Cerebellar cortex (tissue), 1 donor: ENCODE data around the gene KMT2B.

Source experiments
- DNase-seq: peaks from one replicate; pipeline ENCODE4 v3.0.0-alpha.2; 2015; ENCODE audit warnings: low spot score

Gene KMT2B

GRCh38 chr19:35740423-35741202 lies 22.8 kb downstream of the KMT2B start:
- DNase-seq, result peak; percentile 98

DNA sequence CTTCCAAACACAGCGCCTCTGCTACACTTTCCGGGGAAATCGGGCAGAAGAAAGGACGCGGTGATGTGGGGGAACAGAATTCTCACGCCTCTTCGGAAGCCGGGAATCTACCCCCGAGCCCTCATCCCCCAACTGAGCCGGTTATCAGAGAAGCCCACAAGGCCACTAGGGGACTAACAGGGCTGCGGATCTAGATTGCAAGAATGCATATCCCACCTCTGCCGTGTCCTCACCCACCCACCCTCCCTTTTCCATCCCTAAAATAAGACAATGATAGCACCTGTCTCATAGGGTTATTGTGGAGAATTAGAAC lies 23.4 kb downstream of the KMT2B start:
- no peak for DNase-seq

DNA sequence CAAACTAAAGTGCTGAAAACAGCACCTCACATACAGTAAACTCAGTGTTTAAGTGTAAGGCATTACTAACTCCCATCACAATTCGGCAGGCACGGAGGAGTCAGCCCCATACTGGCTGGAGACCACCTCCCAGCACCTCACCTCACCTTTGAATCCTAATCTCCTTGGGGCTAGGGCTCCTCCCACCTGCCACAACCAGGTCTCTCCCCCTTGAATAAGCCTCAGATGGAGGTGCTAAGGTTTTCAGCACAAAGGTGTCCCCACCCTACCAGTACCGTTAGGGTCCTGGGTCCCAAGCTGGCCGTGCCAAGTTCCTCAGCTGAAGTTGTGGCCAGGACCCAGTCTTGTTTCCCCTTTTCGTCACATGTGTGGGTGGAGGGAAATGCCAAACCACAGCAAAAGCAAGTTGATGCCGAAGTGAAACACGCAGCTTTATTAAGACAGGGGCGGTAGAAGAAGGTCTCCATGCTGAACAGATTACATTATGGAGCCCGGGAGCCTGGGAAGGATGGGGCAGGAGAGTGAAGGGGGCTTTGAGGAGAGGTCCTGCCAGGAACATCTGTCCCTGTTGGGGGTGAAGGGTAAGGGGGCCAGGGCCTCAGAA lies 24.4 kb downstream of the KMT2B start, which contains the start of gene IGFLR1:
Gene IGFLR1 (minus strand): TSS at position 332 of the 604 bp plus-strand sequence. CDS start 1,272 bp downstream, outside the sequence.
- DNase-seq, result no peak

DNA sequence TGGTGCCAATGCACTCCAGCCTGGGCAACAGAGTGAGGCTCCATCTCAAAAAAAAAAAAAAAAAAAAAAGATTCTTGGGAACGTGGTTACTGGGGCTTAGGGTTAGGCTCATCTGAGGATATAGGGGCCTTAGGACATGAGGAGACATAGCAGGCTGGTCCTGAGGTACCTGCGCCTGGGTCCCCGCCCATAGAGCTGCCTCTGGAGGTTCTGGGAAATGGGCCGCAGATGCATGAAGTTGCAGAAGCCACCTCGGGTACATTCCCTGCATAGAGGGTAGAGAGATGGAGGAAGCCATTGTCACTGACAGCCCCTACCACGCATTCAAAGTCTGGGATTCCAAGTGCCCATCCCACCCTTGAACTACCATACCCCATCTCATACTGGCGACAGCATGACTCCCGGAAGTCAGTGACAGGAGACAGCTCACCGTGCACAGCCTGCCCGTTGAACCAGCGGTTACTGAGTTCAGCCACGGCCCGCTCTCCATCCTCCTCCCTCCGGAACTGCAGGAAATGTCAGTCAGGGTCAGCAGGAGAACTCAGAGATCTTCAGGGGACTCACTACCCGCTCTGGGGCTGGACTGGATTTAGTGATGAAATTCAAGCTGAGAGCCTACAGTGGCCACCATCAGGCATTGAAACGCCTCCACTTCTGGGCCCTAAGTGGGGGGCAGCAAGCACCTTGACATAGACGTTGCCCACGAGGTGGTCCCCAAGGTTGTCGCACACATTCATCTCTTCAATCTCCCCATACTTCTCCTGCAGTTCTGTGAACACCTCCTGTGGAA lies 26.0 kb downstream of the KMT2B start:
- no peak for DNase-seq

- DNase-seq, result peak; percentile 98
Measured at GRCh38 chr19:35744430-35745327, 26.9 kb downstream of the KMT2B start.

GRCh38 chr19:35745328-35746086 lies 27.7 kb downstream of the KMT2B start, which contains the start of the genes PSENEN and U2AF1L4:
TSS of gene PSENEN (plus strand) at chr19:35745651. CDS start at chr19:35745931, 280 bp downstream.
TSS of gene U2AF1L4 (minus strand) at chr19:35745418. CDS start at chr19:35745391, 27 bp downstream.
- DNase-seq, result peak; percentile 100

GRCh38 chr19:35746087-35746462 lies 28.3 kb downstream of the KMT2B start:
- DNase-seq, result no peak

DNA sequence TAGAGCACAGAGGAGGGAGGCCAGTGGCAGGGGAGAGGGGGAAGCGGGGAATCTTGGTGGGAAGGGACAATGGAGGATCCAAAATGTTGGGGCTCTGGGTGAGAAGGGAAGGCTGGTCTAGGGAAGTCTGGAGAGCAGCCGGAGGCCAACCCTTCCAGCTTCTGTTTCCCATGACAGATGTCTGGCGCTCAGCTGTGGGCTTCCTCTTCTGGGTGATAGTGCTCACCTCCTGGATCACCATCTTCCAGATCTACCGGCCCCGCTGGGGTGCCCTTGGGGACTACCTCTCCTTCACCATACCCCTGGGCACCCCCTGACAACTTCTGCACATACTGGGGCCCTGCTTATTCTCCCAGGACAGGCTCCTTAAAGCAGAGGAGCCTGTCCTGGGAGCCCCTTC lies 28.7 kb downstream of the KMT2B start:
- DNase-seq, result no peak

GRCh38 chr19:35748106-35749020 lies 30.6 kb downstream of the KMT2B start, which contains the start of gene LIN37:
TSS of gene LIN37 (plus strand) at chr19:35748576. CDS start at chr19:35748725, 149 bp downstream.
- peak; percentile 100 for DNase-seq

GRCh38 chr19:35750167-35750566 lies 32.4 kb downstream of the KMT2B start:
- no peak for DNase-seq

- no peak for DNase-seq
Measured at GRCh38 chr19:35751839-35752745, 34.3 kb downstream of the KMT2B start.

- no peak for DNase-seq
Measured at GRCh38 chr19:35752746-35753350, 35.0 kb downstream of the KMT2B start.

GRCh38 chr19:35753634-35754369 lies 36.0 kb downstream of the KMT2B start:
- DNase-seq, result no peak

DNA sequence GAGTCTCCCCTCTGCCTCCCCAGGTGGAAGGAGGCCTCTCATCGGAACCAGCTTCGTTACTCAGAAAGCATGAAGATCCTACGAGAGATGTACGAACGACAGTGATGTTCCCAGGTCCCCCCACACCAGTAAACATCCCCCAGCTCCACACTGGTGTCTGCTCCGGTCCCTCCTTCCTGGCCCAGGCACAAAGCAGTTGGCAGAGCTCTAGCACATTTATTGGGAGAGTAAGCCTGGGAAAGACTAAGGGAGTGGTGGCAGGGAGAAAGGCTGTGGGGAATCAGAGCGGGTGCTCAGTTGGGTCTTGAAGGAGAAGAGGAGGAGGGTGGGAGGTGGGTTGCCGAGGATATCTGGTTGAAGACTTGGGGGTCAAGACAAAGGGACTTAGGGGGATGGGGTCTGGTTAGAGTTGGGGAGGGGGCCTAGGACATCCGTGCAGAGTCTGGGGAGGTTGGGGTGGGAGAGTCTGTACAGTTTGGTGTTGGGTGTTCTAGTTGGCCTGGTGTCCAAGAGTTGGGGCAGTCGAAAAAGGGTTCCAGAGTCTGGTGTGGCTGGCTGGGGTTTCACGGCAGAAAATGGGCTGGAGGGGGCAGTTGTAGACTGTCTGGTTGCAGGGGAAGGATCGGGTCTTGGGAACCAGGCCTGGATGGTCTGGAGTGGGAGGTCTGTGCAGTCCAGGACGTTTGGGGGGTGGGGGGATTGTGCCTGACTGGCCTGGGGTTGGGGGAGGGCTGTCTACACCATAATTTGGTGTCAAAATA lies 36.7 kb downstream of the KMT2B start:
- no peak for DNase-seq

GRCh38 chr19:35755131-35755549 lies 37.3 kb downstream of the KMT2B start:
- DNase-seq, result no peak

GRCh38 chr19:35755550-35756376 lies 38.0 kb downstream of the KMT2B start:
- no peak for DNase-seq
